Stomach (tissue), 4 donors: ENCODE data around the gene FAM90A26.
"Not testable (repeated sequence)": the region's sequence is repeated elsewhere in the genome, so short reads cannot be mapped to it uniquely, and the experiment has no call there.

Experiments
- POLR2A ChIP-seq, 4 donors: fragments of 450-650 bp; IDR thresholded peaks; one replicate each; pipeline ENCODE4 v1.6.1; 2016; ENCODE audit warnings: antibody characterized with exemption in 4 of 4, control low read depth in 2 of 4, mild to moderate bottlenecking in 1 of 4, moderate library complexity in 1 of 4
- POLR2AphosphoS5 ChIP-seq, 3 donors: sonication (generic); formaldehyde crosslinking; IDR thresholded peaks; one replicate each; pipeline ENCODE4 v1.6.1; 2016; ENCODE audit warnings: antibody characterized with exemption in 3 of 3
- TF ChIP-seq, protein P1 (sequence below), 7 experiments: fragments of 450-650 bp in 4 of 7; fragments of 200-600 bp in 3 of 7; sonication (generic) in 3 of 7; IDR thresholded peaks; one replicate each; pipeline ENCODE4 v1.5.1; 2016 to 2019; ENCODE audit warnings: antibody characterized with exemption in 7 of 7, control low read depth in 2 of 7, mild to moderate bottlenecking in 1 of 7

DNA sequence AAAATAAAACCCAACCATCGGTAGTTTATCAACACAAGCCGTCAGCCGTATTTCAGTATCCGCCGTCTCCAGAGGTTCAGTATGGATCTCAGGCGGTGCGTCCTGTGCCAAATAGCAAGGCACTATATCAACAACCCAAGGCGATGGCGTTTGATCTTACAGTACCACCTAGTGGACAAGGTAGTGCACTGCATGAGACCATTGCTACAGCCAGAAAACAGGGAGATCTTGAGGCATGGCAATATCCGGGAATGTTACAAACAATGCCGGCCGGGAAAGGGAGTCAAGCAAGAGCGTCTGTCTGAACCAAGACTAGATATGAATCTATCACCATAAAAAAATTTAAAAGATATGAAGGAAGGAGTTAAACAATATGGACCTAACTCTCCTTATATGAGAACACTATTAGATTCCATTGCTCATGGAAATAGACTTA lies 46.6 kb upstream of the FAM90A26 start:
- peak in 1 of 3 donors; percentile 56 for TF ChIP-seq POLR2AphosphoS5 (IDR thresholded peaks at IDR 0.05)
- not testable (repeated sequence) for TF ChIP-seq POLR2A (IDR thresholded peaks at IDR 0.05)
- TF ChIP-seq, protein P1, sequence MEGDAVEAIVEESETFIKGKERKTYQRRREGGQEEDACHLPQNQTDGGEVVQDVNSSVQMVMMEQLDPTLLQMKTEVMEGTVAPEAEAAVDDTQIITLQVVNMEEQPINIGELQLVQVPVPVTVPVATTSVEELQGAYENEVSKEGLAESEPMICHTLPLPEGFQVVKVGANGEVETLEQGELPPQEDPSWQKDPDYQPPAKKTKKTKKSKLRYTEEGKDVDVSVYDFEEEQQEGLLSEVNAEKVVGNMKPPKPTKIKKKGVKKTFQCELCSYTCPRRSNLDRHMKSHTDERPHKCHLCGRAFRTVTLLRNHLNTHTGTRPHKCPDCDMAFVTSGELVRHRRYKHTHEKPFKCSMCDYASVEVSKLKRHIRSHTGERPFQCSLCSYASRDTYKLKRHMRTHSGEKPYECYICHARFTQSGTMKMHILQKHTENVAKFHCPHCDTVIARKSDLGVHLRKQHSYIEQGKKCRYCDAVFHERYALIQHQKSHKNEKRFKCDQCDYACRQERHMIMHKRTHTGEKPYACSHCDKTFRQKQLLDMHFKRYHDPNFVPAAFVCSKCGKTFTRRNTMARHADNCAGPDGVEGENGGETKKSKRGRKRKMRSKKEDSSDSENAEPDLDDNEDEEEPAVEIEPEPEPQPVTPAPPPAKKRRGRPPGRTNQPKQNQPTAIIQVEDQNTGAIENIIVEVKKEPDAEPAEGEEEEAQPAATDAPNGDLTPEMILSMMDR (IDR thresholded peaks at IDR 0.05): peak in 5 of 7 experiments; percentile 59 to 92 (median 79)
